ENCODE results near the gene LNPEP.
A peak's percentile ranks its signal among the peaks of the same experiment; 100 is the strongest.

Gene LNPEP

DNA sequence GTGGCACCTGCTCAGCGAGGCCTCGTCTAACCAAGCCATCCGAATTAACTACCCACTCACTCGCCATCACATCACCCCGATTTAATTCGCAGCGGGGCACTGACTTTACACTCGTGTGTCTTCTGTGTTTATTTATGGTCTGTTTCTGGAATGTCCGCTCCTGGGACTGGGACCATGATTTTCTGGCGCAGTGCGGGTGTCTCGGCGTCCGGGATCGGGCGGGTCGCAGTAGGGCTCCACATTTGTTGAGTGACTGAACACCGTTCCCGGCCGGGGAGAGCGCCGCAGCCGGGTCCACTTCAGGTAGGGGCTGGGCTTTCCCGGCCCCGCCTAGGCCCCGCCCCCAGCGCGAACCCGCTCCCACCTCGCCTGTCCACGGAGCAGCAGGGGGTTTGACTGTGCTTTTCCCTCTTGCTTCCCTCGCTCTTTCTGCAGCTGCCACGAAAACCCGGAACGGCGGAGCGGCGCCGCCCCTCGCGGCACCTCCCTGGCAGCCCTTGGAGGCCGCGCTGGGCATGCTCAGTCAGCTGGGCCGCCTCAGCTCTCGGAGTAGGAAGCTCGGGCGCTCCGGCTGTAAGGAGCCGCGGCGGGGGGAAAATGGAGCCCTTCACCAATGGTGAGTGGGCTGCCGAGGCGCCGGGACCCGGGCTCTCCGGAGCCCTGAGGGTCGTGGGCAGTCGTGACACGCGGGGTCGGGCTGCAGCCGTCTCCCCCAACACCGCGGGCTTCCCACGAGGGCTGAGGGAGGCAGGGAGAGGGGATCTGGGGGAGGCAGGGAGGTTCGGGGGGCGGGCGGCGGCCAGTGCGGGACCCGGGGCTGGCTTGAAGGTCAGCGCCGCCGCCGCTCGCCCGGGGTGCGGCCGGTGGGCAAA lies at the start of gene LNPEP:
LNPEP (plus strand) TSS at position 522 of the 872 bp plus-strand sequence; CDS start at position 598, 76 bp downstream.
- DNase-seq (ENCODE audit: low read depth in 3 of 3, low spot score in 1 of 3): peak; percentile 87 to 89 (median 87)

DNA sequence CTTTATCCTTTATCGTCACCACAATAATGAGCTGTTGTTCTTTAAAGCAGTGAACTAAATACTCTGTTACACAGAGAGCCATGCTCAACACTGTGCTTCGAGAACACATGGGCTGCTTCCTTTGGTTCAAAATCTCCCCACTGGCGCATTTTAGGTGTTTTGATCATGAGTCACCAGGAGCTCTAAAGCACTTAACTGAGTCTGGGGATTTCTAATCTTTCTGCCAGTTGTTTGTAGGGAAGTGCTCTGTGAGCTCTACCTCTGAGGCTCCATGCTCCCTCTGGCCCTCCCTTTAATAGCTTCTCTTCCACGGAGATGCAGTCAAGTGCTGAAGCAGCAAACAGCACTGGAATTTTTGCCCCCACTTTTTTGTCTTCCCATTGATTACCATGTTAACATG lies 42.5 kb upstream of the LNPEP start:
- no peak for DNase-seq (ENCODE audit: low read depth in 3 of 3, low spot score in 1 of 3)

DNA sequence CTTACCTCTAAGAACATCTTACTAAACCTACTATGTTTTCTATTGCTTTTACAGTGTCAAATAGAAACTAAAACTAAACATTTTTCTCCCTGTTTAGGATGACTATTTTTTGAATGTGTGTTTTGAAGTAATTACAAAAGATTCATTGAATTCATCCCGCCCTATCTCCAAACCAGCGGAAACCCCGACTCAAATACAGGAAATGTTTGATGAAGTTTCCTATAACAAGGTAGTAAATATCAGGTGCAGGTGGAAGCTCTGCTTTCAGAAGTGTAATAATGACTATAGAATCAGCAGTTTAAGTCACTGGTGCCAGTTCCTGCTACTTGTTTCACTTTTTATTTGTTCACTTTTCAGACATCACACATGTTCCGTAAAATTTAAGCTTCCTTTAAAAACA lies 39.6 kb upstream of the LNPEP start:
- DNase-seq (ENCODE audit: low read depth in 3 of 3, low spot score in 1 of 3): no peak

DNA sequence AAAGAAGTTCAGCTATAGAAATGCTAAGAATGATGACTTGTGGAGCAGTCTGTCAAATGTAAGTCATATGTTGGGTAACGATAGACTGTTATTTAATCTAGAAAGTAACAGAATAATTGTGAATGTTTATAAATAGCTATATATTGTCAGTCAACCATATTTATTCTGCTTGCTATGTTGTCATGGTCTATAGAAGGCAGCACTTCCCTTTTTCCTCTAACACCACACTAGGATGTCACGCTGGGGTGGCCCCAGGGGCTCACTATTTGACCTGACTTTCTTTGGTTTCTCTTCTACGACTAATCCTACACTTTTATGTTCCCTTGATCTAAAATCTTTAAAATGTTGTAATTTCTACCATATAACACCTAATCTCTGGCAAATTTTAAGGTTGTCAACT lies 39.1 kb upstream of the LNPEP start:
- DNase-seq (ENCODE audit: low read depth in 3 of 3, low spot score in 1 of 3): no peak

DNA sequence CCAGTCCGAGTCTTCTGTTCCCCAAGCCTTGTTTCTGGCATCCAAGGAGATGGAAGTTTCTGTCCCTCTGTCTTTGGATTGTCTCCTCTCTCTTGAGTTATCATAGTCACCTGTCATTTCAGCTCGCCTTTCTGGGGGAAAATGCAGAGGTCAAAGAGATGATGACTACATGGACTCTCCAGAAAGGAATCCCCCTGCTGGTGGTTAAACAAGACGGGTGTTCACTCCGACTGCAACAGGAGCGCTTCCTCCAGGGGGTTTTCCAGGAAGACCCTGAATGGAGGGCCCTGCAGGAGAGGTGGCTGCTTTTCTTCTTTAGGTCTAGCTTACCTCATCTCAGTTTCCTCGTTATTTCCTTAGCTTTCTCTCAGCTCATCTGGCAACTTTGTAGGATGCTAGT lies 34.5 kb upstream of the LNPEP start:
- DNase-seq (ENCODE audit: low read depth in 3 of 3, low spot score in 1 of 3): no peak

DNA sequence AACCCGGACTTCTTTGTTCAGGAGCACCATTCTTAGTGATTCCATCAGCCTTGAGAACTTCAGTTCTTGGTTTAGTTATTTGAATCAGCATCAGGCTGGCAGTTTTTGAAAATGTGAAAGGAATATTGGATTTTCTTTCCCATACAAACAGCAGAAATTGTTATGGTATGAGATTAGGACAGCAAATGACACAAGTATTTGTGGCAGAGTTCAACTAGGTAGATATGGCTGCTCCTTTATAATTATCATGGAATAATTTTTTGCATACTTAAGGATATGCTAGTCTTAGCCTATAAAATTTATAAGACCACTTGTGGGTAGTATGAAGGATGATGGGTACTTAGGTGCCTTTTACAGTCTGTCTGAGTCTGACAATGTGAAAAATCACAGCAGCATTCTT lies 34.0 kb upstream of the LNPEP start:
- no peak for DNase-seq (ENCODE audit: low read depth in 3 of 3, low spot score in 1 of 3)

DNA sequence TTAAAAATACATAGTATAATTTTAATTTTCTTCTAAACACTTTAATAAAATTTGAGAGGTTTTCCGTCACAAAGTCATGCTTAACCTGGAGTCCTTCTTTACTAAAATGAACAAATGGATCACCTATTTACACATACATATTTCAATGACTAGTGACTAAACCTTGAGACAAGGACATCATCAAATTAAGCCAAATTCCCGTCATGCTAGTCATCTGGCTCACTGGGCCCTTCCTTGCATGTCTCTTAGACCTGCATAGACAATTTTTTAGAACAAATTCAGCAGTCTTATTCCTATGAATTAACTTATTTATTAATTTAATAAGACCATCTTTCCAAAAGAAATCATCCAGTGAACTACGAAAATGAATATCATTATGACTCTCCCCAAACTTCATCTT lies 33.0 kb upstream of the LNPEP start:
- no peak for DNase-seq (ENCODE audit: low read depth in 3 of 3, low spot score in 1 of 3)

DNA sequence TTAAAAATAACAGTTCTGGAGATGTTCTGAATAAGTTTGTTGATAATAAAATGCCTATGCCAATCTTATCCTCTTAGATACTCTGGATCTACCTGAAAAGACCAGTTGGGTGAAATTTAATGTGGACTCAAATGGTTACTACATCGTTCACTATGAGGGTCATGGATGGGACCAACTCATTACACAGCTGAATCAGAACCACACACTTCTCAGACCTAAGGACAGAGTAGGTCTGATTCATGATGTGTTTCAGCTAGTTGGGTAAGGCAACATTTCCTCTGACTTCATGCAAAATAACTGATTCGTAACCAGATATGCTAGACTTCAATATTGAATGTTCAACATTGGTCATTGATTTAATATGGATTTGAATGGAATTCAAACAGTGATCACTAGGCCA lies 32.6 kb upstream of the LNPEP start:
- no peak for DNase-seq (ENCODE audit: low read depth in 3 of 3, low spot score in 1 of 3)

DNA sequence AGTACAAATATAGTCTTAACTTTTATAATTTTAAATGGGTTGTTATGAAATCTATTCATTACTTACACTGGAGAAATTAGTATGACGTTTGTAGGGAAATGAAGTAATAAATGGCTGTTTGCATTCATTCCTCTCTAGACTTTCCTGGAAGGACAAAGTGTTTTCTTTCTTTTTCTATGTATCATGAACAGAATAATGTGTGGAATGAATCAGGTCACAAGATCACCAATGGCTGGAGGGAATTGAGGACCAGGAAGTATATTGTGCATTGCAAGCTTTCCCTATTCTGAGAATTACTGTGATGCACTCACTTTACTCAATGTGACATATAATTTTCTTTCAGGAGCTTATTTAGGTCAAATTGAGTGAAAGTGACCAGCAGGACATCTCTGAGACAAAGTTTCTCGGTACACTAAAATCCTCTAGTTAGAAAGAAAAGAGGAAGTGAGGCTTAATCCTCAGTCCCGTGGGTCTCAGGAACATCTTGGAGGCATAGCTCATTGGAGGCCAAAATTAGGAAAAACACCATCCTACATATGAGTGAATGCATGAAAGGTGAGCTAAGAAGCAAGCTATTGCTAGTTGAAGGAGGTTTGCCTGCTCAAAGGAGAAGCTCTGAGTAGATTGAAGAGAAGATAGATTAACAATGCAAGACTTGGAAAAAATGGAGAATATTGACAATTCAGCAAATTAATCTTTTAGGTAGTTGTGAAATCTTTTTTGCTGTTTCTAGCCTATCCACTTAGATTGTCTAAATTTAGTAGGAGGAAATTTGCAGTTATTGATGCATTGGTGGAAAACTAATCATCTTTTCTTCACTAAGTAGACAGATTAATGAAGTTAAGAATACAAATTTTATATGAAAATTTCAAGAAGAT lies 31.6 kb upstream of the LNPEP start:
- no peak for DNase-seq (ENCODE audit: low read depth in 3 of 3, low spot score in 1 of 3)

DNA sequence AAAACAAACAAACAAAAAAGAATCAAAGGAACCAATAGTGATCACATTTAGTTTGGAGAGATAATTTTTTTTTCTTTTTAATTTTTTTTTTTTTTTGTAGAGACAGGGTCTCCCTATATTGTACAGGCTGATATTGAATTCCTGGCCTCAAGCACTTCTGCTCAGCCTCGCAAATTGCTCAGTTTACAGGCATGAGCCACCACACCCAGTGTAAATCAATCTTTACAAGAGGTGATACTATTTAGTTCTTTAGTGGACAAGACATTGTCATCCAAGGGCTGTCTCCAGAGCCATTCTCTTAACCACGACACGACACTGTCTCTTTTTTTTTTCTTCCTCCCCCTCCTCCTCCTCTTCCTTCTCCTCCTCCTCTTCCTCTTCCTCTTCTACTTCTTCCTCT lies 30.0 kb upstream of the LNPEP start:
- no peak for DNase-seq (ENCODE audit: low read depth in 3 of 3, low spot score in 1 of 3)

DNA sequence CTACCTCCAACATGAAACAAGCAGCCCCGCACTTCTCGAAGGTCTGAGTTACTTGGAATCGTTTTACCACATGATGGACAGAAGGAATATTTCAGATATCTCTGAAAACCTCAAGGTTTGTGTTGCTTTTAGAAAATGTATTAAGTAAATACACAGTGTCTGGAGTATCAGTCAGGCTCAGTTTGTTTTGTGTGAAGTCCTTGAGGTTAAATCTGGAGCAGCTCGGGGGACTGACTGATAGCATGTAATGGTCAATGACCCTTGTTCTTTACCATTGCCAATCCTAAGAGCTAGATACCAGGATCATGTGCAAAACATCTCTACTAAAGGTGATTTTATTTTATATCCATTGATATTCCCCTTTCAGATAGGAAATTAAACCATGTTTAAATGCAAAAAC lies 26.9 kb upstream of the LNPEP start:
- DNase-seq (ENCODE audit: low read depth in 3 of 3, low spot score in 1 of 3): no peak

DNA sequence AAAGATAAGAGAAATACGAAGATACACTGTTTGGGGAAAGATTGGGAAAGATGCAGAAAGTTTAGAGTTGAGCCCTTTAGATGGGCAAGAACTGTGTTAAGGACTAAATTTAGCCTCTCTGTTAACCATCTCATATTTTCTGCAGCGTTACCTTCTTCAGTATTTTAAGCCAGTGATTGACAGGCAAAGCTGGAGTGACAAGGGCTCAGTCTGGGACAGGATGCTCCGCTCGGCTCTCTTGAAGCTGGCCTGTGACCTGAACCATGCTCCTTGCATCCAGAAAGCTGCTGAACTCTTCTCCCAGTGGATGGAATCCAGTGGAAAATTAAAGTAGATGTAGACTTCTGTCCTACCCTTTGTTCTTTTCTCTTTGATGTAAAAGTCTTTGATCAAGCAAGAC lies 26.4 kb upstream of the LNPEP start:
- DNase-seq (ENCODE audit: low read depth in 3 of 3, low spot score in 1 of 3): no peak

DNA sequence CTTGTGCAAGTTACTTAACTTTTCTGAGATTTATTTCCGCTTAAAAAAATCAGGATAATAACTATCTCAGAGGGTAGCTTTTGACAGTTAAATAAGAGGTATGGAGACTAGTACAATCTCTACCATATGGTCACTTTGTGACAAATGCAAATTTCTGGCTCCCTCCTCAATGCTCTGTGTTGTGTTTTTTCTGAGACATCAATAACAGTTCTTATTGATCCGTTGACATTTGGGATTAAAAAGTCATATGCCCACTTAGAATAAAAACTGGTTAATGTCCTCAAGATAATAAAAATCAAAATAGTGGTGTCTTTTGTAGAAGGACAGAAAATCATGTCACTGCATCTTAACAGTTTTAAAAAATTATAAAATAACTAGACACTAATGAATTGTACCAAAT lies 24.7 kb upstream of the LNPEP start:
- DNase-seq (ENCODE audit: low read depth in 3 of 3, low spot score in 1 of 3): no peak

DNA sequence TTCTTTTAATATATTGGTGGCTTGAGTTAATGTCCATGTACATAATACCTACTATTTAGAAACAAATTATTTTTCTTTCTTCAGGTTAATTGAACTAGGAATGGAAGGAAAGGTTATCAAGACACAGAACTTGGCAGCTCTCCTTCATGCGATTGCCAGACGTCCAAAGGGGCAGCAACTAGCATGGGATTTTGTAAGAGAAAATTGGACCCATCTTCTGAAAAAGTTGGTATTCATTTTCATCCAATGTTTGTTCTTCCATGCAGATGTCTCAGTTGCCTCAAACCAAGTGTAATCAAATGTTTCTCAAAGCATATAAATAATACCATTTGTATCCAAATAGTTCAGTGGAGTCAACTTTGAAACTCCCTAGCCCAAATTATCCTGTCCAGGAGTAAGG lies 22.6 kb upstream of the LNPEP start:
- no peak for DNase-seq (ENCODE audit: low read depth in 3 of 3, low spot score in 1 of 3)

DNA sequence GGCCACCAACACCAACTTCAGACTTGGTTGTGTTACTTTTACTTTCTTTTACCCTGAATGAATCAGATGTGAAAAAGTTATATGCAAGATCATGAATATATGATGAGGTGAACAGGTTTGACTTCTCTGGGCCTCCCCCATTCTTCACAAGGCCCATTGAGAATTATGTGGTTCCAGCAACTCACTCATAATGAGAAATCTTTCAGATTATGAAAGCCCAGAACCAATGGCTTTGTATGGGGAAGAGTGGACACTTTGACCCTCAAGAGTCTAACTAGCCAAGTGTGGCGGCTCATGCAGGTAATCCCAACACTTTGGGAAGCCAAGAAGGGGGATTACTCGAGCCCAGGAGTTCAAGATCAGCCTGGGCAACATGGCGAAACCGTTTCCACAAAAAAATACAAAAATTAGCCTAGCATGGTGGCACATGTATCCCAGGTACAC lies 16.1 kb upstream of the LNPEP start:
- no peak for DNase-seq (ENCODE audit: low read depth in 3 of 3, low spot score in 1 of 3)

DNA sequence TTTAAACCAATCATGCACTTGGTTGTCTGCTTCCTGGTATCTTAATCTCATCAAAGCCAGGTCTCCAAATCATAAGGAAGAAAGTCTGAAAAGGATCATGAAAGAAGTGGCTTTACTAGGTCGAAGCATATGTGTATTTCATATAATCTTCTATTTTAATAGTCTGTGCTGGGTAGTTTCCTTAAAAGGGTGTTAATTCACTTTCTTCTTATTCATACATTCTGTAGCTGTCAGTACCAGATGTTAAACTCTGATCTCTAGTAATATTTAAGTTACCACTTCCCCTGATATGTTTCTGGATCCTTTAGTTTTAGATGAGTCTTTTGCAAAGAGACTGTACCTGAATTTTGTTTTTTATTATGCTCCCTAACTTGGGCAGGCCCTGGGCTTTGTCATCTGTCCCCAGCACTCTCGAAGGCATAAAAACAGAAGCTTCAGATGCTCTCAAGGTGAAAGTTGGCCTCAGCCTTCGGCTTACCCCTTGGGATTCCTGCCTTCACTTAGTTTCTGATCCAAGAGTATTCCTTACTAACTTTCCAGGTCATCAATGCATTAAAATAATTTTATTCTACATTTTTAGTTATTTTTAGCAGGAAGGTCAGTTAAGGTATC lies 15.0 kb upstream of the LNPEP start:
- DNase-seq (ENCODE audit: low read depth in 3 of 3, low spot score in 1 of 3): no peak

DNA sequence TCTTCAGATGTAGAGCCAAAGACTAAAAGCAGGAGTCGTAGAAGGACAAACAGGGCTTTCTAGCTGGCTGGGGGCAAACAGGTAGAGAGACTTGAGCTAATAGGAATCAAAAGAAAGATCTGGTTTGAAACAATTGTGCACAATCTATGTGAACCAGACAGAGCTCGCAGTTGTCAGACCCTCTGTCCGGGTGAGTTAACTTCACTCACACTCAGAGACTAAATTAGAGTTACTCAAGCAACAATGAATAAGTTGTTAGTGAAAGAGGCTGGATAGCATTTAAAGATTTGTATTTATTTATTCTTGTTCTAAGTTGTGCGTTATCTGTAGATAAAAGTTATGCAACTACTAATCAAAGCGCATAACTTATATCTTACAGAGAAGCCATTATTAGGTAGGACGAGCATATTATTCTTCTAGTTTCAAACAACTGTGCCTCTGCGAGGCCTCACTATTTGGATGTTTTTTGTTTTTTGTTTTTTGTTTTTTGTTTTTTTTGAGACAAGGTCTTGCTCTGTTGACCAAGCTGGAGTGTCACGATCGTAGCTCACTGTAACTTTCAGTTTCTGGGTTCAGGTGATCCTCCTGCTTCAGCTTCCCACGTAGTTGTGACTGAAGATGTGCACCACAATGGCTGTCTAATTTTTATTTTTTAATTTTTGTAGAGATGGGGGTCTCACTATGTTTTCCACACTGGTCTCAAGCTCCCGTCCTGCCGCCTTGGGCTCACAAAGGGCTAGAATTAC lies 13.2 kb upstream of the LNPEP start:
- no peak for DNase-seq (ENCODE audit: low read depth in 3 of 3, low spot score in 1 of 3)

DNA sequence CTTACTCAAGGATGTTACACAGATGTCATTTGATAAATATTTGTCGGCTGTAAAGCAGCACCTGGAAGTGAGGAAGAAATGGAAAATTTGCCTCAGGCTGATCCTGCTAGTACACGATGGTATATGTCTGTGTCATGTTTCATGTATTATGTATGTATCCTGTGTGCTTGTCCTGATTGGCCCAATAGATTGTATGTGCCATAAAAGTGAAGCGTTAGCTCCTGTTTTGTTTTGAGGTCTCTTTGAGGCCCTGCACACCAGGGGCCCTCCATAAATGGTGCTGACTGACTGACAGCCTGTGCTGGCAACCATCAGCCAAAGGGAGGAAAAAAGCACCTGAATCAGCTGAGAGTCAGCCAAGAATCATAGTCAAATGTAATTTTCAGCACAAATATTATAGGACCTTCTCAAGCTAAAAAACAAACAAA lies 11.8 kb upstream of the LNPEP start:
- no peak for DNase-seq (ENCODE audit: low read depth in 3 of 3, low spot score in 1 of 3)

DNA sequence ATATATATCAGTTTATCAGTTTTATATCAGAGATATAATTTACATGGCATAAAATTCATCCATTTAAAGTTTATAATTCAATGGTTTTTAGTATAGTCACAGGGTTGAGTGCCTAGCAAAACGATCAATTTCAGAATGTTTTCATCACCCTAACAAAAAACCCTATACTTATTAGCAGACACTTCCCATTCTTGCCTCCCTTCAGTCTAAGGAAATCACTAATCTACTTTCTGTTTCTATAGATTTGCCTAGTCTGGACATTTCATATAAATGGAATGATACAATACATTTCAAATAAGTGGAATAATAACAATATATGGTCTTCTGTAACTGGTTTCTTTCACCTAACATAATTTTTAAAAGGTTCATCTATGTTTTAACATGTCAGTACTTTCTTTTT lies 9.6 kb upstream of the LNPEP start:
- no peak for DNase-seq (ENCODE audit: low read depth in 3 of 3, low spot score in 1 of 3)

DNA sequence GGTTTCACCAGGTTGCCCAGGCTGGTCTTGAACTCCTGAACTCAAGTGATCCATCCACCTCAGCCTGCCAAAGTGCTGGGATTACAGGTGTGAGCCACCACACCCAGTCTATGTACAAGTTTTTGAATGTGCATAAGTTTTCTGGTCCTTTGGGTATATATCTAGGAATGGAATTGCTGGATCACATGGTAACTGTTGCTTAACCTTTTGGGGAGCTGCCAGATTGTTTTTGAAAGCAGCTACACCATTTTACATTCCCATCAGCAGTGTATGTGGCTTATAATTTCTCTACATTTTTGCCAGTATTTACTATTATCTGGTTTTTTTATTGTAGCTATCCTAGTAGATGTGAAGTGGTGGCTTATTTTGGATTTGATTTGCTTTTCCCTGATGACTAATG lies 8.9 kb upstream of the LNPEP start:
- DNase-seq (ENCODE audit: low read depth in 3 of 3, low spot score in 1 of 3): no peak

Measured in stimulated activated CD4-positive, alpha-beta T cell treated with anti-CD3 and anti-CD28 coated beads, TNF-alpha, amount 100 ng/mL, for 1 hour (primary cell).